Measurements from ENCODE around the gene RDX. TPM values are rescaled to one million over a fixed set of nuclear protein-coding genes. Genes with fewer than 3 reads are reported as not detected.

RDX gene
- total RNA-seq, 1 experiment from 2014 or later, result 131 TPM

GRCh38 chr11:110297726-110298300, 1.4 kb upstream of the RDX start:
- intact Hi-C loops (cut with micrococcal nuclease), result loop anchor here (5.0 kb wide), 1 partner anchor 59 kb away; no protein-coding TSS in a partner anchor
- Histone ChIP-seq H3K4me3 (replicated peaks in 1 of 2; ENCODE audit: low read depth in 1 of 2, low read length in 2 of 2) (no peak overlapping the region), H2AFZ (ENCODE audit: low read depth, low read length, poor library complexity, severe bottlenecking) (no peak overlapping the region), H4K20me1 (ENCODE audit: insufficient read depth) (peaks cover 6% of the 10 kb centered on the region; the same call in 1 of the 2 replicates), H3K4me1 (ENCODE audit: control insufficient read depth in 1 of 2, insufficient read depth in 2 of 2, low read length in 2 of 2) (peaks cover 39 to 51% of the 10 kb centered on the region in 2 experiments), H3K27ac (ENCODE audit: low read depth, low read length) (no peak overlapping the region), H3K9me2 (ENCODE audit: insufficient read depth) (no peaks in the 10 kb centered on the region), H3K36me3 (ENCODE audit: control insufficient read depth in 1 of 2, insufficient read depth in 2 of 2, low read length in 2 of 2) (no peaks in the 10 kb centered on the region), H3K9me3 (ENCODE audit: control insufficient read depth in 1 of 2, insufficient read depth in 1 of 2, low read depth in 1 of 2, low read length in 2 of 2) (no peaks in the 10 kb centered on the region), H3K27me3 (ENCODE audit: insufficient read depth, low read length) (no peaks in the 10 kb centered on the region), H3K79me2 (ENCODE audit: insufficient read depth, low read length) (peaks cover 35% of the 10 kb centered on the region), H3K4me2 (ENCODE audit: low read length) (peak overlapping the region; percentile 80), H3K9ac (ENCODE audit: low read length) (peak overlapping the region; percentile 87; the same call in 1 of the 2 replicates)
- no TSS peak for BruUV-seq (replicated peaks)
- ATAC-seq (no peak), DNase-seq (ENCODE audit: low read depth, low spot score) (no peak)
- CTCF ChIA-PET, result no interaction called here
- TF ChIP-seq CEBPB (IDR thresholded peaks at IDR 0.05; ENCODE audit: low read depth) (peak; percentile 78), CBX3 (IDR thresholded peaks at IDR 0.05; ENCODE audit: low read depth) (no peak), FOSL1 (IDR thresholded peaks at IDR 0.05; ENCODE audit: low read depth) (no peak), MAX (IDR thresholded peaks at IDR 0.05) (no peak)
- POLR2A ChIA-PET, result no interaction called here
- RAD21 ChIA-PET (ENCODE audit: low non-redundant PET in 1 of 2, low total read pairs in 2 of 2, uncharacterized antibody in 2 of 2, unreplicated experiment in 2 of 2), result no interaction called here

DNA sequence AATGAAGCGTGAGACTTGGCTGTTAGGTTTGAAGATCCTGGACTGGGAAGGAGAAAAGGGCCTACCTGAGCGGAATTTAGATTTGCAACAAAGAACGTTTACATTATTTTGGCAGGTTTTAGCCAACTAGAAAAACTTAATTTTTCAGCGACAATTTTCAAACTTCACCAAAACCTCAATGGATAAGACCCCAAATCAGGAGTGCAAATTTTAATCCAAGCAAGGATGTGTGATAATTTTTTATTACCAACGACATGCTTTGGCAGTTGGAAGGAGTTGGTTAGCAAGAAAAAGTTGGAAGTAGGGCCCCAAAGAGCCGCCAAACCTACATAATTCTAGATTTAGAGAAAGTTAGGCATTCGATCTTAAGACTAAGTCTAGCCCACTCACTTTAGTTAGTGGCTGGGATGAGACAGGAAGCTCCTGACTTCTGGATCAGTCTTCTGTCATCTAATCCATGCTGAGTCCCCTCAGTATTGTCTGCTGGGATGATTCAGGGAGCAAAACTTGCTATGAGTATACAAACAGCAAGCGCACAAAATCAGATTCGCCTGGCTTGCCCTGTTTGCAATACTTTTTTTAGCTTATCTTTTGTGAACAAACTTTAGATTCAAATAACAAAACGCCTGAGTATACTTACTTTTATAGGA, 787 bp upstream of the RDX start:
- ChIA-PET CTCF (no interaction called here), POLR2A (no interaction called here), RAD21 (ENCODE audit: low non-redundant PET in 1 of 2, low total read pairs in 2 of 2, uncharacterized antibody in 2 of 2, unreplicated experiment in 2 of 2) (no interaction called here)
- Histone ChIP-seq H3K9me2 (ENCODE audit: insufficient read depth) (no peaks in the 10 kb centered on the region), H3K4me3 (replicated peaks in 1 of 2; ENCODE audit: low read depth in 1 of 2, low read length in 2 of 2) (peak overlapping the region; percentile 44 to 69), H3K4me1 (ENCODE audit: control insufficient read depth in 1 of 2, insufficient read depth in 2 of 2, low read length in 2 of 2) (peaks cover 42 to 54% of the 10 kb centered on the region in 2 experiments), H3K9me3 (ENCODE audit: control insufficient read depth in 1 of 2, insufficient read depth in 1 of 2, low read depth in 1 of 2, low read length in 2 of 2) (no peaks in the 10 kb centered on the region), H4K20me1 (ENCODE audit: insufficient read depth) (peaks cover 6% of the 10 kb centered on the region; the same call in 1 of the 2 replicates), H2AFZ (ENCODE audit: low read depth, low read length, poor library complexity, severe bottlenecking) (peak overlapping the region; percentile 51), H3K4me2 (ENCODE audit: low read length) (peak overlapping the region; percentile 80), H3K9ac (ENCODE audit: low read length) (peak overlapping the region; percentile 87), H3K27me3 (ENCODE audit: insufficient read depth, low read length) (no peaks in the 10 kb centered on the region), H3K36me3 (ENCODE audit: control insufficient read depth in 1 of 2, insufficient read depth in 2 of 2, low read length in 2 of 2) (no peaks in the 10 kb centered on the region), H3K79me2 (ENCODE audit: insufficient read depth, low read length) (peaks cover 41% of the 10 kb centered on the region), H3K27ac (ENCODE audit: low read depth, low read length) (peak overlapping the region; percentile 99)
- BruUV-seq (replicated peaks), result TSS peak; percentile 66
- DNase-seq (ENCODE audit: low read depth, low spot score) (no peak), ATAC-seq (no peak)
- TF ChIP-seq JUND (IDR thresholded peaks at IDR 0.05) (no peak), SP1 (IDR thresholded peaks at IDR 0.05; ENCODE audit: low read depth) (no peak), ATF3 (IDR thresholded peaks at IDR 0.05) (no peak), EZH2 (IDR thresholded peaks at IDR 0.05) (no peak), CTCF (IDR thresholded peaks at IDR 0.05 in 2 of 3, conservative IDR thresholded peaks at IDR 0.05 in 1 of 3; ENCODE audit: borderline replicate concordance in 1 of 3, insufficient read depth in 1 of 3, low read depth in 2 of 3, low read length in 2 of 3) (no peak), TCF7L2 (IDR thresholded peaks at IDR 0.05; ENCODE audit: borderline replicate concordance, extremely low read depth, insufficient read depth, insufficient read length) (no peak), MAX (IDR thresholded peaks at IDR 0.05) (no peak; the same call in 1 of the 2 replicates)
- TF ChIP-seq, protein P1, sequence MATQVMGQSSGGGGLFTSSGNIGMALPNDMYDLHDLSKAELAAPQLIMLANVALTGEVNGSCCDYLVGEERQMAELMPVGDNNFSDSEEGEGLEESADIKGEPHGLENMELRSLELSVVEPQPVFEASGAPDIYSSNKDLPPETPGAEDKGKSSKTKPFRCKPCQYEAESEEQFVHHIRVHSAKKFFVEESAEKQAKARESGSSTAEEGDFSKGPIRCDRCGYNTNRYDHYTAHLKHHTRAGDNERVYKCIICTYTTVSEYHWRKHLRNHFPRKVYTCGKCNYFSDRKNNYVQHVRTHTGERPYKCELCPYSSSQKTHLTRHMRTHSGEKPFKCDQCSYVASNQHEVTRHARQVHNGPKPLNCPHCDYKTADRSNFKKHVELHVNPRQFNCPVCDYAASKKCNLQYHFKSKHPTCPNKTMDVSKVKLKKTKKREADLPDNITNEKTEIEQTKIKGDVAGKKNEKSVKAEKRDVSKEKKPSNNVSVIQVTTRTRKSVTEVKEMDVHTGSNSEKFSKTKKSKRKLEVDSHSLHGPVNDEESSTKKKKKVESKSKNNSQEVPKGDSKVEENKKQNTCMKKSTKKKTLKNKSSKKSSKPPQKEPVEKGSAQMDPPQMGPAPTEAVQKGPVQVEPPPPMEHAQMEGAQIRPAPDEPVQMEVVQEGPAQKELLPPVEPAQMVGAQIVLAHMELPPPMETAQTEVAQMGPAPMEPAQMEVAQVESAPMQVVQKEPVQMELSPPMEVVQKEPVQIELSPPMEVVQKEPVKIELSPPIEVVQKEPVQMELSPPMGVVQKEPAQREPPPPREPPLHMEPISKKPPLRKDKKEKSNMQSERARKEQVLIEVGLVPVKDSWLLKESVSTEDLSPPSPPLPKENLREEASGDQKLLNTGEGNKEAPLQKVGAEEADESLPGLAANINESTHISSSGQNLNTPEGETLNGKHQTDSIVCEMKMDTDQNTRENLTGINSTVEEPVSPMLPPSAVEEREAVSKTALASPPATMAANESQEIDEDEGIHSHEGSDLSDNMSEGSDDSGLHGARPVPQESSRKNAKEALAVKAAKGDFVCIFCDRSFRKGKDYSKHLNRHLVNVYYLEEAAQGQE (IDR thresholded peaks at IDR 0.05; ENCODE audit: low read depth), result no peak
- intact Hi-C loops (cut with micrococcal nuclease), result loop anchor here (5.0 kb wide), 1 partner anchor 60 kb away; no protein-coding TSS in a partner anchor
